ENCODE results near the gene RNF157. TPM values are rescaled to one million over a fixed set of nuclear protein-coding genes. Genes with fewer than 3 reads are reported as not detected.

RNF157 gene
- total RNA-seq = 0.19 and 0.40 TPM in 2 replicates

GRCh38 chr17:76240461-76241203 lies at the start of gene RNF157:
Gene RNF157, minus strand, starts transcription at chr17:76240493. Its CDS starts 253 bp downstream, at chr17:76240240.

GRCh38 chr17:76264755-76265623 lies 24.7 kb upstream of the RNF157 start, which contains the start of gene UBALD2:
Gene UBALD2, plus strand, starts transcription at chr17:76265348. Its CDS starts 158 bp downstream, at chr17:76265506.

GRCh38 chr17:76141212-76142038 lies 98.9 kb downstream of the RNF157 start, which contains the start of gene FOXJ1:
Gene FOXJ1, minus strand, starts transcription at chr17:76141245. Its CDS starts 850 bp downstream, at chr17:76140395.

DNA sequence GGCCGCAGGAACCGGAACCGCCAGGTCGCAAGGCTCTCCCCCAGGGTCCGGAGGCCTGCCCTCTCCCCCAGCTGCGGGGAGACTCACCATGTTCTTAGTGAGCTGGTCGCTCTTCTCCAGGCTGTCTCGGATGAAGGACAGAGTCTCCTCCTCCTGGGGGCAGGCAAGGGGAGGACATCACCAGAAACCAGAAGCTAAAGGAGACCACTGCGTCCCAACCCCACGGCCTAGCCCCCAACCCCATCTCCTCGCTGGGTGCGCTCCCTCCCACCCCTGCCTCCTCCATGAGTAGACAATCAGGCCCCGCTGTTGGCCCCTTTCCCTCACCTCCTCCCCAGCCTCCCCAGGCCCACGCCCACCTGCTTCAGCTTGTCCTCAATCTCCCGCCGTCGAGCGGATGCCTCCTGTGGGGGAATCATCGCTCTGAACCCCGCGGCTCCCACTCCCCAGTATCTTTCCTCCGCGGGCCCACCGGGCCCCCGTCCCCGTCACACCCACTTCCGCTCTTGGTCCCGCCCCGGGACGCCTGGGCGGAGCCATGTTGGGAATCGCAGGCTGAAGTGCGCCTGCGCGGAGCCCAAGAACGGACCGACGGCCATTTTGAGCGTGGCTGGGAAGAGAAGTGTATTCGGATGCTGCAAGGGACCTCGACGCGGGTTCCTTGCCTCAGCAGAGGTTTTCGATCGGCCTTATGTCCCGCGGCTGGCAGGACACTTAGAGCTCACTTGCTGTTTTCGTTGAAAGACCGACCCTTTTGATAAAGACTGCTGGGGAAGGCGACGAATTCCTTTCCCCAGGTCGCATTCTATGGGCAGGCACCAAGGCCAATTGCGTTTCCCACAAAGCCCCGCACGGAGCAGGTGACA lies 136.8 kb downstream of the RNF157 start, which contains the start of gene EXOC7:
Gene EXOC7, minus strand, starts transcription at position 514 of the 866 bp plus-strand sequence. Its CDS starts 95 bp downstream, at position 419.

Other genes with a start within 250 kb of the RNF157 start
- 0.92 and 0.99 TPM in 2 replicates for gene CDK3, start 239.6 kb downstream of the RNF157 start, total RNA-seq
- gene EVPL, start 213.2 kb downstream of the RNF157 start, total RNA-seq = not detected in 2 replicates
- gene SRP68, start 168.0 kb downstream of the RNF157 start, total RNA-seq = 29.2 and 38.6 TPM in 2 replicates
- not detected in 2 replicates for gene GALR2, start 165.7 kb downstream of the RNF157 start, total RNA-seq
- not detected in 2 replicates for gene ZACN, start 161.3 kb downstream of the RNF157 start, total RNA-seq
- 98.9 and 104 TPM in 2 replicates for gene EXOC7, start 136.7 kb downstream of the RNF157 start, total RNA-seq
- gene FOXJ1, start 99.2 kb downstream of the RNF157 start, total RNA-seq = not detected in 2 replicates
- gene UBALD2, start 24.9 kb upstream of the RNF157 start, total RNA-seq = 3.4 and 3.9 TPM in 2 replicates
- gene QRICH2, start 67.8 kb upstream of the RNF157 start, total RNA-seq = 2.1 and 3.2 TPM in 2 replicates
- gene PRPSAP1, start 113.4 kb upstream of the RNF157 start, total RNA-seq = 27.1 and 41.2 TPM in 2 replicates
- 32.3 and 43.1 TPM in 2 replicates for gene SPHK1, start 144.1 kb upstream of the RNF157 start, total RNA-seq
- gene UBE2O, start 212.7 kb upstream of the RNF157 start, total RNA-seq = 20.1 and 23.4 TPM in 2 replicates
- gene AANAT, start 227.1 kb upstream of the RNF157 start, total RNA-seq = not detected in 2 replicates